DMS79 treated with DMSO at 0.1 percent for 48 hours (cell line): Measurements from ENCODE around the gene USH2A.

ENCODE experiments used
- DNase-seq: peaks from one replicate; lab custom pipeline; 2025; lab: John Stamatoyannopoulos, UW

Gene USH2A

DNA sequence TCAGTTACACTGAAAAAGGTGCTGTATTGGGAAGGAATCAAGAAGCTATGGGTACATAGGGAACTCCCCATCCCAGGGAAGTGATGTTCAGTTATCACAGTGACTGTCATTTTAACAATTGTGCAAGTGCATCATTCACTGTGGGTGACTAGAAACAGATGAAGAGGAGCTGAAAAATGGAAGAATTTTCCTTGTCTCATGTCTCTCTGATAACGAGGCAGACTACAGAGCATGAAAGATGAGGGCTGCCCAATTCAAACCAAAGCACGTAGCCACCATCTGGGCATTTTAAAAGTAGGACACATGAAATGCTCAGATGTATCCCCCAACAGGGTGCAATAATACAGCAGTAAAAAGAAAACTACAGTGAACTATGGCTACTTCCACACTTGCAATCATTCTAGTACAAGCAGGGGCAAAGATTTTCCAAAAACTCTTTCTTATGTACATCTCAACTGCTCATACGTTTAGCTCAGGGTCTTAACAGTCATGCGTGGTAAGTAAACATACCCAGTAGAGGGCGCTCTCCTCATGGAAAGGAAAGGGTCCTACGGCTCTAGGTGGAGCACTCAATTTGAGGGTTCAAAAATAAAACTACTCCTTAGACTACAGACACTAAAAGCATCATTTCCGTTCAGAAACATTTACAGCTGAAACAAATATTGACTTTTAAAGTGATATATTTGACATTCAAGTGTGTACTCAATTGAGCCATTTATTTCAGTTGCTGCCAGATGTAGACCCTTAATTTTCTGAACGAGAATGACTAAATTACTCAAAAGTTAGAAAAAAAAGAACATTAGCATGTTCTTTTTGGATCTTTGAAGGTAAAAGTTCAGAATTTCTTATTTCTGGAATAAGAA, 713.0 kb downstream of the USH2A start:
- no peak for DNase-seq

DNA sequence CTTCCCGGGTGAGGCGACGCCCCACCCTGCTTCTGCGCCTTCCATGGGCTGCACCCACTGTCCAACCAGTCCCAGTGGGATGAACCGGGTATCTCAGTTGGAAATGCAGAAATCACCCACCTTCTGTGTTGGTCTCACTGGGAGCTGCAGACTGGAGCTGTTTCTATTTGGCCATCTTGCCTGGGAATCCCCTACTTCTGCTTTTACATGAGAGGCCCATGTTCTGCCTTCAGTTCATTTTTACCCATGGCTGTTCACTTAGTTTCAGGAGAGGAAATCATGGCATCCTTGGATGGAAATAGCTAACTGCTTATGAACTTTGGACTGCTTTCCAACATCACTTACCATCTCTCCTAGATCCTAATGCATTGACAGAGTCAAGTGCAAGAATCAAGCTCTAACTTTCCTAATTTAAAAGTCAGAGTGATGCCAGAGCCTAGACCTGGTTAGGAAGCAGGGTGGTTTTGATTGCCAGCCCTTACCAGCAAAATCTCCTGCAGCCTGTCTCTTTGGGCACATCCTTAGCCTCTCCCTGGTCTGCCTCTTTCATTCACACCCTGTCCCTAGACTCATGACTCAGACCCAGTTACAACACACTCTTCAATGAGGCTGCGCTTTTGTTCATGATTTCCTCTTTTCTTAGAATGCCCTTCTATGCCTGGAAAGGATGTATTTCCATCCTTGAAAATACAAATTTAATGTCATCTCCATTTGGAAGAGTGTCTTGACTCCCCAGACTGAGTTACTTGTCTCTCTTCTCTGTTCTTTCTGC, 719.0 kb downstream of the USH2A start:
- no peak for DNase-seq

DNA sequence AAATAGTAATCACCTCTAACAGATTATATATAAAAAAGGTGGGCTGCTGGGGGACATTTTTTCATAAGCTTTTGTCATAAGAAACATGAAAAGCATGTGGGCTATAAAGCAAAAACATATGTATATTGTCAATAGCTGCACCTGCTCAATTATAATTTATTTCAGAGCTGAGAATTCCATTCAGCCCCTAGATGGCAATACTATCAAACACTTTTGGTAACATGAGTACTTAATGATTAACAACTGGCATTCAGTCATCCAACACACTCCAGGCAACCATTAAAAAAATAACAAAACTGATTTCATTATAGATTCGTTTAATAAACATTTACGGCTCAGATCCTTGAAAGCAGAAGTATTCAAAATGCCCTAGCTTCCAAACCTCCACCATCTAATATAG, 741.0 kb downstream of the USH2A start:
- DNase-seq: no peak

DNA sequence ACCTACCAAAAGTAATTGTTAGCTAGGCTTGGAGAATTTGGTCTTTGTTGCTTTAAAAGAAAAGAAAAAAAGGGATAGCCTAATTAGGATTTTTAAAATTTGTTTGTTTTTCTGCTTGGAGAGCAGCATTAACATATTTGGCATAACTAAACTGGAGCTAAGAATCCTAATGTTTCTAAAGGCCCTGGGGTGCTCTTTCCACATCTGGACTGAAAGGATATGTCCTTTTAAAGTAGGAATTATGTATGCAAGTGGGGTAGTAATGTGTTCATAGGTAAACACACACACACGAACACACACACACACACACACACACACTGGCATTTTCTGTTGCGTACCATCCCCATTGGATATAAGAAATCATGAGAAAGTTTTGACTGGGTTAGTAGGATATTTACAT, 742.2 kb downstream of the USH2A start:
- DNase-seq: no peak

DNA sequence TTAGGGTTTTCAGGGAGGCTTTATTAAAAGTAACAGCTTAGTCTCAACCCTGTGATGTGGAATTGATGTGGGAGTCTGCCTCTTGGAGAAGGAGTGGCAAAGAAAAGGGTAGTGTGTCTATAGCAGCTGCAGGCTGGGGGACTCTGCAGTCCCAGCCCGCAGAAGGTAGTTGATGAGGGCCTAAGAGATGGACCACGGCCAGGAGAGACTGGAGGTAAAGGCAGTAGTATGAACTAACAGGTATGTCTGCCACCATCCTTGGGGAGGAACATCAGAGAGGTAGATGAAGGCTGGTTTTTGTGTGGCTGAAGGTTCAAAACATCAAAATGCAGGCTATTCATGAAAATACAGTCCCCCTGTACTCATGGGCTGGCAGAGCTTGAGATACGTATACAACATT, 744.0 kb downstream of the USH2A start:
- no peak for DNase-seq

DNA sequence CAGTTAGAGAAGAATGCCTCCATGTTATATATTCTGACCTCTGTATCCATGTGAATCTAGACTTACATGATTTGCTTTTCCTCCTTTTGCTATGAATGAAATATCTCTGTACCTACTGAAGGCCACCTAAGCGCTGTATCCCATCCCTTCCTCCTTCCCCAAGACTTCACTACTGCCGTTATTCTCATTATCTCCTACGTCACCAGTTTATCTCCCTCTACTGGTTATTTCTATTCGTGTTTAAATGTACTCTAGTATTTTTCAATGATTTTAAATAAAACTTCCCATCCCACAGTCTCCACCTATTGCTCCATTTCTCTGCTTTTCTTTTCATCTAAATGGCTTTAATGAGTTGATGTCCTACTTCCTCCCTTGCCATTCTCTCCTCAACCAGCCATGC, 746.1 kb downstream of the USH2A start:
- DNase-seq: no peak

DNA sequence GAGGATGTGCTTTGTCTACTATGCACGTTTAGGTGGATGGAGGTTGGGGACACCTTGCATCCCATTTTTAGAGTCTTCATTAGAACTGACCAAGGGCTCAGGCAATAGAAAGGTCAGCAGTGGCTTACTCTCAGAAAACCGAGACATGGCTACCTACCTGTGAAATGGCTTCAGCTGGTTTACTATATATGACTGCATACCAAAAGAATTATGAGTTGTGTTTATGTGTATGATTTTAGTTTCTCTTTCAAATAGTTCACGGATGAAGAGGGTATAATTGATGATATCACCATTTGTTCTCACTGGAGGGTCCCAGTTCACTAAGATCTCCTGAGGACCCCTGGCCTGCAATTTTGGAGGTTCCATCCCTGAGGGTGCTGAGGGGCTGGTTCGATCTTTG, 749.3 kb downstream of the USH2A start:
- no peak for DNase-seq

DNA sequence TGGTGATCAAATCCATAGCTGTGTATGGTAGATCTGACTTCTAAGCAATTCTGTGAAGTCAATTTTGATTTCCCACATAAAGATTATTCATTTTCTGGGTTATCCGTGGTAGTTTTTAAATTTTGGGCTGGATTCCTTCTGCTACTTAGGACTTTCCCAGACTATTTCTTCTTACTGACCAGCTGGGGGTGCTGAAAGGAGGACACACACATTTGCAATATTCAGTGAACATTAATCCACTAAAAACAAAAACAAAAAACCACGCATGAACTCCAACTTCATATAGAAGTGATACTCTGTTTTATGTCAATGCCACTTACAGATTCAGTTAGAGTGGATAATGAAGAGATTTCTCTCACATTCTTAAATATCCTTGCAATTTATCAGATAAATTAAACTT, 750.8 kb downstream of the USH2A start:
- DNase-seq: no peak

DNA sequence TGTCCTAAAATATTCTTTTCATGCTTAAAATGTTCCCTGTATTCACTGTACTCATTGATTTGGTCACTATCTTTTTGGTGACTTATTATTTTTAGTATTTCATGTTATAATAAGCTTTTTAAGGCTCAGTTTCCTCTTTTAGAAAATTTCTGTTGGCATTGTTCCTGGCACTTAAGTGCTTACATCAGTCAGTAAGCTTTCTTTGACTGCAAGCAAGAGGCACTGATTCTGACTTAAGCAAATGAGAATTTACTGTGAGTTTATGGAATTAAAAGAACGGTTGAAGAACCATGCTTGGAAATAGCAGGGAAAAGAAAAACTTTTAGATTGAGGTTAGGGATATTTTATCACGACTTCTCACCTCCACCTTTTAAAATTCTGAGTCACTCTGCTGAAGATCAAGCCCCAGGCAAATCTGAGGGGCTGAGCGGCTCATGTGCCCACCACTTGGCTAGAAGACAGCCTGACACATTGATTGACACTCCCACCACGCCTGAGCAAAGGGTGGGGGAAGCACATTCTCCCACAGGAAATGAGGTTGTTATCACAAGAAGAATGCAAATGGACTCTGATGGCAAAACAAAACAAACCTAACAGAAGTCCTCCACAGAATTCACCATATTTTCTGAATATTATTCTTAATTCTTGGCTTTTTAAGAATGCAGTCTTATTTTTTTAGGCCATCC, 753.3 kb downstream of the USH2A start:
- no peak for DNase-seq

DNA sequence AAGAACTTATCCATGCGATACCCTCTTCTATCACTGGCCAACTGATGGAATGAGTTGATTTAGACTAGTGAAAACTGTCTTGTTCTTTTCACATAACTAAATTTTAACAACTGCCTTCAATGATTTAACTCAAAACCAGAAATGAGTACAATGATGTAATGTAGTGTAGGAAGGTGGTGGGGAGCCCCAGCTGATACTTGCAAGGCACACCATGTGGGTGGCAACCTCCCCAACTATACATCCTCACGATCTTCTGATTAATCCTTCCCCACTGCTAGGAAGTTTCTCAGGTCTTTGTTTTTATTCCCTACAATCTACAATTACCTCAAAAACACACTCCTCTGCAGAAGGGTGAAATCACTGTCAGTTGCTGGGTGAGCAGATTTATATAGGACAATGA, 755.5 kb downstream of the USH2A start:
- DNase-seq: no peak

DNA sequence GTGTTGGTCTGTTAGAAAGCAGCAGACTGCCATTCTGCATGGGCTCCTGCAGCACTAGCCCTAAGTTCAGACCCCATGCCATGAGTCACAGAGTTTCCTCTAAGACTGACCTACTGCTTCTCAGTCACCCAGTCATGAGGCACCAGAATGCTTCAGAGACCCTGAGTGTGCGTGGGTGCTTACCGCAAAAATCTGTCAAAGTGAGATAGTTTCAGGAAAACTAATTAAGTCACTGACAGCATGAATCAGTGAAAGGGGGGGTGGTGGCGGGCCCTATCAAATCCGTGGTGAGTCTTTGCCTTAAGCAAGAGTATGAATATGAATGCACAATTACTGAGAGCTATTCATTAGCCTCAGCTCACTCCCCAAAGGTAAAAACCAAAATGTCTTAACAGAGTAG, 758.0 kb downstream of the USH2A start:
- DNase-seq: no peak

DNA sequence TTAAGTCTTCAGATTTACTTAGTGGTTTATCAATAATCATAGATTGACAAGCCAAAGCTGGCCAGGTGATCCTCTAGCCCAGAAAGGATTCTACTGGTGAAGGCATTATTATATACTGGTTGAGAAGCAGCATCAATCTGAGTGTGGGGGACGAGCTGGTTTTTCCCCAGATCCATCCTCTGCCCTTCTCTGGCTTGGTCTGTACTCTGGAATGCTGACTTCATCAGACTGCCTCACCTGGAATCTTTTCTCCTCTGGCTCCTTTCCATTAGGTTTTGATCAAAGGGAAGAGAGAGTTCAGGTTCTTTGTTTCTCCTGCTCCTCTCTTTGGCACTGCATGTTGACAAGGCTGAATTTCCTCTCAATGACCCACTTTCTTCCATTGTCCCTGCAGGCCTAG, 762.2 kb downstream of the USH2A start:
- DNase-seq: no peak

DNA sequence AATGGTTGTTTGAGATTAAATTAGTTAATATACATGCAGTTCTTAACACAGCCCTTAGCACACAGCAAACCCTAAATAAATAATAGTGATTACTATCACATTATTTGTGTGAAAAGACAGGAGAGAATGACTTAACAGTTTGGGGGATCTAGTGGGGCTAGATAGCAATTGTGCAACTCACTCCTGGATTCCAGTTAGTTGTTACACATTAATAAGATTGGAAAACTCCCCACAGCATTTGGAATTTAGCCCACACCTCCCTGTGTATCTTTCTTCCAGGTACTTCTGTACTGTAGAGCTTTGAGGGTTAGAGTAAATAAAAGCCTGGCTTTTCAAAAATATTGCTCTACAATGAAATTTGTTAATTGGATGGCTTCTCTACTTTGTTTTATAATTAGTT, 763.0 kb downstream of the USH2A start:
- DNase-seq: no peak

DNA sequence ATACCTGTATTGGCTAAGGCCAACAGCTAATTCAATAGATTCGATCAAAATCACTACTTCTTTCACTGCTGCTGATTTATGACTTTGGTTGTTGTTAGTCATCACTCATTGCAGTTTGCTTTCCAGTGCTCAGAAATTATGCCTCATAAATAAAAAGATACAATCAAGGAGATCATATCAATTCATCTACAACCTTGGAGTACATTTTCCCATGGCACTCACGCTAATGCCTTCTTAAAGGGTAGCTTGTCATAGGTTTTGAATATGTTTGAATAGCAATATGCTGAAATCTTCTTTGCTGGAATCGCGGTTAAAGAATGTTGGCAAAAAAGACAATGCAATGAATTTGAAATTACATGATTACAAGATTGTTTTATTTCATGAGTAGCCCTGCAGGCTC, 766.2 kb downstream of the USH2A start:
- DNase-seq: no peak

DNA sequence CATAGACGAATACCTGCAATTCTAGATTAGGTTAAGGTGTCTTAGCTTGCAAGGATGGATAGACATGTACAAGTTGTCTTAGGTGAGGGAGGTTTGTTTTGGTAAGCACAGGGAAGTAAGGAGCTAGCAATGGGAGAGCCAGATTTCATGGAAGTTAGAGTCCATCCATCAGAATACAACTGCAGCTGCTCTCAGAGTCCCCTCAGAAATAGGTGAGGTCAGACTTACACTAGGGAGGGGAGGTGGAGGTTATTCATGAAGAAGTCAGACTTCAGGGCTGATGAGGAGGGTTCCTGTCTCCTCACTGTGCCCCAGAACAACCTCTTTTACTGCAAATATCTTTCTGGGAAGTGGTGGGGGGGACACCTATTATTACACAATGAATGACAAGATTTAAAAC, 770.9 kb downstream of the USH2A start:
- no peak for DNase-seq

DNA sequence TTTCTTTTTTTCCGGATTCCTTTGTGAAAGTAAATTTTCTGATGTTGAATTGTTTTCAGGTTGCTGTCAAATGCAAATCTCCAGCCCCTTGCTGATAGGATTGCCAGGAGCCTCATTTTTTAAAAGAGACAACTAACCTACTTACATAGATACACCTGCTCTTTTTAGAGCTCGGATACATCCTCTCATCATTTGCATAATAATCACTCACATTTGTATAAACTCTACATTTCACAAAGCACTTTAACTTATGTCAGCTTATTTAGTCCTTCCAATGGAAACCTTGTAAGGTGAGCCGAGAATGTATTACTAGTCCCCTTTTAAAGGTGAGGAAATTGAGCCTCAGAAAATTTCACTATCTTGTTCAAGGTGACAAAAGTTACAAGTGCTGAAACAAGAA, 771.4 kb downstream of the USH2A start:
- no peak for DNase-seq

DNA sequence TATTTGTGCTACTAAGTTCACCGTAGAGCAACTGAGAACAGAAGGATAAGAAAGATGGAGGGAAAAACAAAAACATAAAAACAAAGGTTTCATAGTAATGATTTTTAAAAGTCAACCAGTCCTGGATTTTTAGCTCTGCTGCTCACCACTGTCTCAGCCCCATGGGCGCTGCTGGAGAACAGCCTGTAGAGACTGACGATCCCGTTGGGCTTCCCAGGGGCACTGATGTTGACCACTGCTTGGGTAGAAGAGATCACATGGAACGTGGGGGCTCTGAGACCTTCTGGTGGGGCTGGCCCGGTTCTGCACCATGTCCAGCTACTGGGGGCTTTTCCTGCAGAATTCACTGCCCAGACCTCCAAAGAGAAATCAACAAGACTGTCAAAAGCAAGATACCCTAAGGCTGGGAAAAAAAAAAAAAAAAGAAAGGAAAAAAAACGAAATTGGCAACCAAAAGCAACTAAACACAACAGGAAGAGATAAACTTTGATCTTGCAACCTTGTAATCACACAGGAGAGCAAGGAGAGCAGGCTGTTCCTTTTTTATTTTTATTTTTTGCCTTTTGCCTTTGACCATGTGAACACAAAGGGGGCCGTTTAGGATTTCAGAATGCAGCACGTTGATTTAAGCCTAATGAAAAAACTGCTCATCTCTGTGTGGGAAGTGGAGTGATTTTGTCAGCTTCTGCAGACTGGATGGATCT, 772.6 kb downstream of the USH2A start:
- no peak for DNase-seq

DNA sequence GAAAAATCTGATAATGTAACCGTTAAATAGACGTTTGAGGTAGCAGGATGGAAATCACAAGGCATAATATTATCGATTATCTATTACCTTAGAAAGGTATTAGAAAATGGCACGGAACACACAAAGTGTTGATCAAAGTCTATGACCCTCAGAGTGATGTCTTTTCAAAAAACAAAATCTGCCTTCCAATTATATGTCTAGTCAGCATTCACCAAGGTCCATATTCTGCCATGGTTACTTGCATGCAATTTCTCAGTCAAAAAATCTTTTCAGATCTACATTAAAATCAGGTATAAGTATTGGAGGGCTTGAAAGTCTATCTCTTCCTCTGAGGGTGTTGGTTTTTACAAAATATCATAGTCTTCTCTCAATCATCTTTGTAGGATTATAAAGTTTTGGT, 774.3 kb downstream of the USH2A start:
- no peak for DNase-seq

DNA sequence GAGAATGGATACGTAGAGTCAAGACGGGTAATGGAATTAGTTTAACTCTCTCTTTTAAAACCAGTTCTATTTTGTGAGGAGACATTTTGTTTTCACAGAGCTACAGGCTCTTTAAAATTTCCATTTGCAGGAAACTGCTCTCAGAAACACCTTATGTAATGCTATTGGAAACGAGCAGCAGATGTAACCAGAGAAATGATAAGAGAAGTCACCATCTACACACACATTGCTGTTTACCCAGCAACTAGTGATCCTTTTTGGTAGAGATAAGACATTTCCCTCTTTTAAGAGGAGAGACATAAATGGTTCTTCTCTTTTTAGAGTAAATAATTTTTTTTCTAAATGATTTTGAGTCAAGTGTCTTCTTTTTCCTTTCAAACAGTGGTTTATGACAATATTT, 775.5 kb downstream of the USH2A start:
- no peak for DNase-seq

DNA sequence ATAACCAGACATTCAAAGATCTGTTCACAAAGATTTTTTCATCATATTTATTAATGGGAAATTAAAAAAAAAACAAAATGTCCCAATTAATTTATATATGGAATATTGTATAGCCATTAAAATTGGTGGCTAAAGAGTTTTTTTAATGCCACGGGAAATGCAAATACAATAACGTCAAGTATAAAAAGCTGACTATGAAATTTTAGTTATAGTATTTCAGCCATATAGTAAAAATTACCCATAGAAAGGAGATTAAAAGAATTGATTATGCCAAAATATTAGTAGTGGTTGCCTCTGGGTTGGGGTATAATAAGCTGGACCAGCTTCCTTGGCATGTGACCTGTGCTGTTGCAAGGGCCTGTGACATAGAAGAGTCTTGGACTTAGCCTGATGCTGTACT, 777.4 kb downstream of the USH2A start:
- no peak for DNase-seq

DNA sequence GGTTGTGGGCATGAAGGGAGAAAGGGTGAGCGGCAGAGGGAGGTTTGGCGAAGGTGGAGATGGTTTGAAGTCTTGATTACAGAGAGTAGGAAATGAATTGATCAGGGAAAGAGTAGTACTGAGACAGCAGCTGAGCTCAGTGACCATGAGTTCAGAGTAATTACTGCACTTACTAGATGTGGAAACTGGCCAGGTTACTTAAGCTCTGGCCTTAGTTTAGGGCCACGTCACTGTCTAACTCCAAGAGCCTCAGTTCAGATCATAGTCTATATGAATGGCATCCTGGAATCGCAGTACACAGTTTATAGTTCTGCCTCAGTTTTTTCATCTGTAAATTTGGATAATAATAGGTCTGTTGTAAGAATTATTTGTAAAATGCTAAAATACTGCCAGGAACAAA, 778.1 kb downstream of the USH2A start:
- no peak for DNase-seq

DNA sequence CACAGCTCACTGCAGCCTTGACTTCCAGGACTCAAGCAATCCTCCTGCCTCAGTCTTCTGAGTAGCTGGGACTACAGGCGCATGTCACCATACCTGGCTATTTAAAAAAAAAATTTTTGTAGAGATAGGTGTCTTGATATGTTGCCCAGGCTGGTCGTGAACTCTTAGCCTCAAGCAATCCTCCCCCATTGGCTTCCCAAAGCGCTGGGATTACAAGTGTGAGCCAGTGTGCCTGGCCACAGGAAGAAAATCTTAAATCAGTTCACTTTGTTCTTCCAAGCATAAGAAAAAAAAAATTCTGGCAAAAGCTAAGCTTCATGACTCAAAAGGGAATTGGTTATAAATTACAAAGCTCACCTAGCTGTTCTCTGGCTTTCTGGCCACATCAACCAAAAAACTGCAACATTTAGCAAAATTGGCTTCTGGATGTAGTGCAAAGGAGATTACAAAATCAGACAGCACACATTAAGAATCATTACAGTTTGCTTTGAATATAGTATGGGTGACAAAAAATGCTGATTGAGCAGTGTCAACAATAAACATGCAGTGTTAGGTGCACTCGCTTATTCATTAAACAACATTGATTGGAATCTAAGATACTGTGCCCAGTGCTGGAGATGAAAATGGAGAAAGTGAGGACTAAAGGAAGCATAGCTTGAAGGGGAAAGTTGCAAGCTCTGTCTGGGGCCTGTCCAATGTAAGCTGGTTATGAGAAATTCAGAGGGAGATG, 779.5 kb downstream of the USH2A start:
- no peak for DNase-seq
